H9 (cell line): ENCODE measurements around the gene TMEM253. TPM values are rescaled to one million over a fixed set of nuclear protein-coding genes. Genes with fewer than 3 reads are reported as not detected.

Experiments used
- DNase-seq: peaks from one replicate; pipeline ENCODE4 v3.0.0-alpha.2; 2017
- H2AFZ ChIP-seq: one replicate; pipeline ENCODE4 v1.6.1; 2013; ENCODE audit warnings: mild to moderate bottlenecking, low read length, control low read depth, moderate library complexity
- H2AK5ac ChIP-seq: 2 replicates; pipeline ENCODE4 v1.6.1; 2013; ENCODE audit warnings: low read length, control low read depth, mixed read lengths; ENCODE audit not compliant: insufficient read length
- H2BK120ac ChIP-seq: one replicate; pipeline ENCODE4 v1.6.1; 2013; ENCODE audit warnings: low read depth, mild to moderate bottlenecking, low read length, control low read depth, inconsistent platforms; ENCODE audit not compliant: poor library complexity, severe bottlenecking
- H2BK12ac ChIP-seq: 2 replicates; pipeline ENCODE4 v1.6.1; 2013; ENCODE audit warnings: low read length, control low read depth, mixed read lengths, low read depth; ENCODE audit not compliant: insufficient read length
- H2BK15ac ChIP-seq: 2 replicates; pipeline ENCODE4 v1.6.1; 2013; ENCODE audit warnings: low read depth, low read length, control low read depth
- H2BK20ac ChIP-seq: one replicate; pipeline ENCODE4 v1.6.1; 2013; ENCODE audit warnings: low read depth, mild to moderate bottlenecking, low read length, control low read depth, inconsistent platforms; ENCODE audit not compliant: poor library complexity, severe bottlenecking
- H2BK5ac ChIP-seq: 2 replicates; pipeline ENCODE4 v1.6.1; 2013; ENCODE audit warnings: low read length, control low read depth, mixed read lengths; ENCODE audit not compliant: insufficient read length
- H3K14ac ChIP-seq: 2 replicates; pipeline ENCODE4 v1.6.1; 2013; ENCODE audit warnings: low read length, control low read depth; ENCODE audit not compliant: insufficient read depth
- H3K18ac ChIP-seq: 2 replicates; pipeline ENCODE4 v1.6.1; 2013; ENCODE audit warnings: low read depth, mild to moderate bottlenecking, mixed read lengths, low read length, control low read depth; ENCODE audit not compliant: insufficient read length
- H3K23ac ChIP-seq: 2 replicates; pipeline ENCODE4 v1.6.1; 2013; ENCODE audit warnings: low read length, control low read depth, mixed read lengths, low read depth; ENCODE audit not compliant: insufficient read length
- H3K23me2 ChIP-seq: 2 replicates; pipeline ENCODE4 v1.6.1; 2013; ENCODE audit warnings: low read depth, mild to moderate bottlenecking, mixed read lengths, low read length, control low read depth; ENCODE audit not compliant: insufficient read length, poor library complexity, severe bottlenecking
- H3K27ac ChIP-seq: 2 replicates; pipeline ENCODE4 v1.5.1; 2013; ENCODE audit warnings: low read length, control low read depth, mixed read lengths, low read depth; ENCODE audit not compliant: insufficient read length
- H3K27me3 ChIP-seq: 2 replicates; pipeline ENCODE4 v1.6.1; 2013; ENCODE audit warnings: low read length, control low read depth, inconsistent platforms; ENCODE audit not compliant: insufficient read depth
- H3K4ac ChIP-seq: 2 replicates; pipeline ENCODE4 v1.6.1; 2013; ENCODE audit warnings: low read depth, mild to moderate bottlenecking, control low read depth, inconsistent platforms, low read length, moderate library complexity
- H3K4me1 ChIP-seq: 2 replicates; pipeline ENCODE4 v1.6.1; 2013; ENCODE audit warnings: low read length, control low read depth, inconsistent platforms; ENCODE audit not compliant: insufficient read depth
- H3K4me2 ChIP-seq: 2 replicates; pipeline ENCODE4 v1.6.1; 2013; ENCODE audit warnings: low read length, control low read depth, mixed read lengths; ENCODE audit not compliant: insufficient read length, insufficient read depth
- H3K56ac ChIP-seq: 2 replicates; pipeline ENCODE4 v1.6.1; 2013; ENCODE audit warnings: low read depth, mild to moderate bottlenecking, mixed read lengths, low read length, control low read depth; ENCODE audit not compliant: insufficient read length
- H3K79me1 ChIP-seq: 2 replicates; pipeline ENCODE4 v1.6.1; 2013; ENCODE audit warnings: low read depth, mild to moderate bottlenecking, moderate library complexity, low read length, control low read depth, inconsistent platforms; ENCODE audit not compliant: insufficient read depth, poor library complexity, severe bottlenecking
- H3K79me2 ChIP-seq: 2 replicates; pipeline ENCODE4 v1.6.1; 2013; ENCODE audit warnings: low read length, control low read depth, inconsistent platforms; ENCODE audit not compliant: insufficient read depth
- H3K9ac ChIP-seq: 2 replicates; pipeline ENCODE4 v1.6.1; 2013; ENCODE audit warnings: low read length, control low read depth, mixed read lengths; ENCODE audit not compliant: insufficient read length; ENCODE audit errors: extremely low read depth
- H3K9me3 ChIP-seq: one replicate; pipeline ENCODE4 v1.6.1; 2013; ENCODE audit warnings: low read depth, low read length, inconsistent platforms; ENCODE audit not compliant: control insufficient read depth
- H3T11ph ChIP-seq: one replicate; pipeline ENCODE4 v1.6.1; 2013; ENCODE audit warnings: mild to moderate bottlenecking, low read length, control low read depth, inconsistent platforms
- H4K20me1 ChIP-seq: one replicate; pipeline ENCODE4 v1.6.1; 2013; ENCODE audit not compliant: control insufficient read depth, insufficient read length, insufficient read depth
- H4K5ac ChIP-seq: 2 replicates; pipeline ENCODE4 v1.6.1; 2013; ENCODE audit warnings: low read depth, mild to moderate bottlenecking, mixed read lengths, low read length, control low read depth; ENCODE audit not compliant: insufficient read length
- H4K8ac ChIP-seq: replicated peaks from 2 replicates; pipeline ENCODE4 v1.6.1; 2013; ENCODE audit warnings: low read length, control low read depth, mixed read lengths, low read depth; ENCODE audit not compliant: insufficient read length
- H4K91ac ChIP-seq: 2 replicates; pipeline ENCODE4 v1.6.1; 2013; ENCODE audit warnings: low read depth, mild to moderate bottlenecking, moderate library complexity, mixed read lengths, low read length, control low read depth; ENCODE audit not compliant: insufficient read length
- H3K27ac Mint-ChIP-seq, 3 experiments: 2 replicates in 2 of 3; 3 replicates in 1 of 3; pipeline ENCODE4 v1.8.0; 2020 to 2021; ENCODE audit warnings: mixed read lengths in 3 of 3, mild to moderate bottlenecking in 1 of 3, moderate library complexity in 1 of 3
- H3K27me3 Mint-ChIP-seq: 2 replicates; pipeline ENCODE4 v1.8.0; 2021; ENCODE audit warnings: low read depth, mild to moderate bottlenecking, moderate library complexity, mixed read lengths
- H3K36me3 Mint-ChIP-seq, 3 experiments: 2 replicates in 2 of 3; 3 replicates in 1 of 3; pipeline ENCODE4 v1.8.0; 2020 to 2021; ENCODE audit warnings: low read depth in 3 of 3, mixed read lengths in 3 of 3; ENCODE audit not compliant: insufficient read depth in 1 of 3
- H3K4me1 Mint-ChIP-seq, 2 experiments: 2 replicates each; pipeline ENCODE4 v1.8.0; 2020; ENCODE audit warnings: mixed read lengths in 2 of 2
- H3K4me3 Mint-ChIP-seq, 2 experiments: 2 replicates in 1 of 2; 3 replicates in 1 of 2; pipeline ENCODE4 v1.8.0; 2020 to 2021; ENCODE audit warnings: mild to moderate bottlenecking in 2 of 2, mixed read lengths in 2 of 2, moderate library complexity in 1 of 2
- H3K9me3 Mint-ChIP-seq, 2 experiments: 2 replicates in 1 of 2; 3 replicates in 1 of 2; pipeline ENCODE4 v1.8.0; 2020; ENCODE audit warnings: mild to moderate bottlenecking in 2 of 2, mixed read lengths in 2 of 2, moderate library complexity in 1 of 2
- WGBS: extraction: QIAGEN DNeasy Blood & Tissue Kit; methylation state at CpG from one replicate; pipeline ENCODE4 v1.1.7; 2013; ENCODE audit warnings: missing lambda C conversion rate, low lambda C conversion rate, mixed read lengths; ENCODE audit not compliant: insufficient read length; ENCODE audit errors: extremely low coverage; 5-methylcytosine and 5-hydroxymethylcytosine counted together
- total RNA-seq: library from RNA; stranded (reverse); gene quantifications from 2 replicates; pipeline ENCODE4 v1.2.1, GENCODE V29; 2021
- TF ChIP-seq, protein P1 (sequence below): fragments of 200-600 bp; sonication (generic); conservative IDR thresholded peaks from 3 replicates; pipeline ENCODE4 v1.8.0; 2021; ENCODE audit warnings: antibody characterized with exemption, mild to moderate bottlenecking

TMEM253 gene
- total RNA-seq, 1 experiment from 2014 or later, result 2.2 TPM

DNA sequence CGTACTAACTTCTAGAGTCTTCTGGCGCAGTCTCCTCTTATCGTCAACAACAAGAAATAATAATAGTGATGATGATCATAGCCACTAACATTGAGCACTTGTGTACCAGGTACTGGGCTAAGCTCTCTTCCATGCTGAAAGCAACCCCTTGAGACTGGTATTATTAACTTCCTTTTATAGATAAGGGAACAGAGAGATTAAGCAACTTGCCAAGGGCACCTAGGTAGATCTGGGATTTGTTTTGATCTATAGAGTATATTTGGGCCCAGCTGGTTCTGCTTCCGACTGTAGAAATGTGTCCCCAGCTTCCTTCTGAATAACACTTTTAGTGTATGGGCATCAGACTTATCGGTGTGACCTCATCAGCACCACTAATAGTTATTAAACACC, 1.3 kb upstream of the TMEM253 start:
- Histone ChIP-seq H2AK5ac (no peak overlapping the region), H2BK120ac (no peak overlapping the region), H2BK15ac (no peak overlapping the region), H4K20me1 (peaks cover 3% of the 10 kb centered on the region), H3K79me2 (peaks cover 12% of the 10 kb centered on the region; the same call in 1 of the 2 replicates), H3K23me2 (peaks cover 25% of the 10 kb centered on the region), H3K9ac (no peak overlapping the region), H3K4me2 (peak overlapping the region; percentile 69), H3K14ac (no peak overlapping the region), H3T11ph (no peak overlapping the region), H2BK5ac (no peak overlapping the region), H3K79me1 (peaks cover 4% of the 10 kb centered on the region), H3K56ac (no peak overlapping the region), H3K27ac (no peak overlapping the region), H2BK20ac (no peak overlapping the region), H4K5ac (no peak overlapping the region), H3K18ac (no peak overlapping the region), H2BK12ac (no peak overlapping the region), H4K8ac (no peak overlapping the region), H3K4ac (no peak overlapping the region), H3K4me1 (peaks cover 22% of the 10 kb centered on the region), H3K23ac (no peak overlapping the region), H2AFZ (no peak overlapping the region), H4K91ac (no peak overlapping the region), H3K27me3 (no peaks in the 10 kb centered on the region), H3K9me3 (no peaks in the 10 kb centered on the region)
- Mint-ChIP-seq H3K36me3 (0 out of 7 replicates have a peak, but pooled peaks cover 0 to 3% (median 0%) of the 10 kb centered on the region in 3 experiments), H3K4me3 (peak overlapping the region; percentile 79), H3K9me3 (no peaks in the 10 kb centered on the region; a peak in 1 of 5 replicates), H3K27me3 (no peaks in the 10 kb centered on the region), H3K4me1 (peaks cover 70 to 72% of the 10 kb centered on the region in 2 experiments), H3K27ac (peak overlapping the region; percentile 44 to 81 (median 73); a peak in 6 of 7 replicates)
- WGBS, result no CpG with 5 or more reads among the region's 5 CpGs
- no peak for DNase-seq
- TF ChIP-seq, protein P1, sequence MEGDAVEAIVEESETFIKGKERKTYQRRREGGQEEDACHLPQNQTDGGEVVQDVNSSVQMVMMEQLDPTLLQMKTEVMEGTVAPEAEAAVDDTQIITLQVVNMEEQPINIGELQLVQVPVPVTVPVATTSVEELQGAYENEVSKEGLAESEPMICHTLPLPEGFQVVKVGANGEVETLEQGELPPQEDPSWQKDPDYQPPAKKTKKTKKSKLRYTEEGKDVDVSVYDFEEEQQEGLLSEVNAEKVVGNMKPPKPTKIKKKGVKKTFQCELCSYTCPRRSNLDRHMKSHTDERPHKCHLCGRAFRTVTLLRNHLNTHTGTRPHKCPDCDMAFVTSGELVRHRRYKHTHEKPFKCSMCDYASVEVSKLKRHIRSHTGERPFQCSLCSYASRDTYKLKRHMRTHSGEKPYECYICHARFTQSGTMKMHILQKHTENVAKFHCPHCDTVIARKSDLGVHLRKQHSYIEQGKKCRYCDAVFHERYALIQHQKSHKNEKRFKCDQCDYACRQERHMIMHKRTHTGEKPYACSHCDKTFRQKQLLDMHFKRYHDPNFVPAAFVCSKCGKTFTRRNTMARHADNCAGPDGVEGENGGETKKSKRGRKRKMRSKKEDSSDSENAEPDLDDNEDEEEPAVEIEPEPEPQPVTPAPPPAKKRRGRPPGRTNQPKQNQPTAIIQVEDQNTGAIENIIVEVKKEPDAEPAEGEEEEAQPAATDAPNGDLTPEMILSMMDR, result no peak
